Measurements from ENCODE around the gene CNFN.
"Not testable (repeated sequence)": the region's sequence is repeated elsewhere in the genome, so short reads cannot be mapped to it uniquely, and the experiment has no call there.

The CNFN gene

DNA sequence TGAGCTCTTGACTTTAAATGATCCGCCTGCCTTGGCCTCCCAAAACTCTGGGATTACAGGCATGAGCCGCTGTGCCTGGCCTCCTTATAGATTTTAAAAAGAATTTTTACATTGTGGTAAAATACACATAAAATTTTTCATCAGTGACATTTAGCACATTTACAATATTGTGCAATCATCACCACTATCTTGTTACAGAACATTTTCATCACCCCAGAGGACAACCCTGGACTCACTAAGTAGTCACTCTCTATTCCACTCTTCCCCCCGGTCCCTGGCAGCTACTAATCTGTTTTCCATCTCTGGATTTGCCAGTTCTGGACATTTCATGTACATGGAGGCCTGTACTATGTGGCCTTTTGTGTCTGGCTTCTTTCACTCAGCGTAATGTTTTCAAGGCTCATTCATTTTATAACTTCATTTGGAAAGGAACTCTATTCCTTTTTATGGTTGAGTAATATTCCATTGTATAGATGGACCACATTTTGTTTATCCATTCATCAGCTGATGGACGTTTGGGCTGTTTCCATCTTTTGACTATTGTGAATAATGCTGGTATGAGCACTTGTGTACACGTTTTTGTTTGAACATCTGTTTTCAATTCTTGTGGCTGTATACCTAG lies 44.8 kb downstream of the CNFN start:
- DNase-seq, result no peak

DNA sequence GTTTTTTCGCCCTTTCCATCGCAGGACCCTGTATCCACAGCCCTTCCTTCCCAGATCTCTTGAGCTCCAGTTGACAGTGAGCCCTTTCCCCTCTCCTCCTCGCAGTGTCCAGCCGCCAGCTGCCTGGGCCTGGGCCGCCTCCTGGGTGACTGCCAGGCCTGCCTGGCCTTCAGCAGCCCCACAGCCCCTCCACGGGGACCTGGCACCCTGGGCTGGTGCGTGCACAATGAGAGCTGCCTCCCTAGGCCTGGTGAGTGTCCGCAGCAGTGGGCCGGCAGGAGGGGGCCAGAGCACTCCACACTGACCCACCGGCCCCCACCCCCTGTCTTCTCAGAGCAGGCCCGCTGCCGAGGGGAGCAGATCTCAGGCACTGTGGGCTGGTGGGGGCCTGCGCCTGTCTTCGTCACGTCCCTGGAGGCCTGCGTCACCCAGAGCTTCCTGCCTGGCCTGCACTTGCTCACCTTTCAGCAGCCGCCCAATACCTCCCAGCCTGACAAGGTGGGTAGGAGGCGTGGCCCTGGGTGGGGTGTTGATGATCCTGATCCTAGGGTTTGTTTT lies 45.7 kb downstream of the CNFN start:
- DNase-seq, result no peak

DNA sequence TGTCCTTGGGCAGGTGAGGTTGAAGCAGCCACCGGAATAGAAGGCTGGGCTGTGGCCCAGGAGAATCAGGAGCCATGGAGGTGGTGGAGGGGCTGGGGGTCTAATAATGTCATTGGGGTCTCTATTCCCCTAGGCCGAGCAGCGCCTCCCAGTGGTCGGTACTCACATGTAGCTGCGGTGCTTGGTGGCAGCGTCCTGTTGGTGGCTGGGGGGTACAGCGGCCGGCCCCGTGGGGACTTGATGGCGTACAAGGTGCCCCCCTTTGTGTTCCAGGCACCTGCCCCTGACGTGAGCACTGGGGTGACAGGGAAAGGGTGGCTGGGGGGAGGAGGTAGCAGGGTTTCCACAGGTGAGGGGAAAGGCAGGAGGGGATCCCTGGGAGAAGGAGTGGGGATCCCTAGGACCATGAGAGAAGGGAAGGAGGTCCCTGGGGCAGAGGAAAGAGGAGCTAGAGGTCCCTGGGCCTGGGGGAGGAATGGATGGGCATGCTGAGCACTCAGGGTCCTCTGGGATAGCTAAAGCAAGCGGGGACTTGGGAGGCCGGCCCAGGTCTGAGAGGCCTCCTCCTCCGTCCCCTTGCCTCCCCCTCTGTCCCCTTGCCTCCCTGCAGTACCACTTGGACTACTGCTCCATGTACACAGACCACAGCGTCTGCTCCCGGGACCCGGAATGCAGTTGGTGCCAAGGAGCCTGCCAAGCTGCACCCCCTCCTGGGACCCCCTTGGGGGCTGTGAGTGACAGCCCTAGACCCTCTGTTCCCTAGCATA lies 46.6 kb downstream of the CNFN start:
- DNase-seq, result no peak

DNA sequence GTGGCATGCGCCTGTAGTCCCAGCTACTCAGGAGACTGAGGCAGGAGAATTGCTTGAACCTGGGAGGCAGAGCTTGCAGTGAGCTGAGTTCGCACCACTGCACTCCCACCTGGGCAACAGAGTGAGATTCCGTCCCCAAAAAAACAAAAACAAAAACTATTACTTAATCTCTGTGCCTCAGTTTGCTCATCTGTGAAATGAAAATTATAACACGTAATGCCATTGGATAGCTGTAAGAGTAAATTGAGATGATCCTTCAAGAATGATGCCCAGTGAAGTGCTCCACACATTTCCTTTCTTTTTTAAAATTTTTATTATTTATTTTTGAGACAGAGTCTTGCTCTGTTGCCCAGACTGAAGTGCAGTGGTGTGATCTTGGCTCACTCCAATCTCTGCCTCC lies 50.2 kb downstream of the CNFN start:
- DNase-seq, result not testable (repeated sequence)

DNA sequence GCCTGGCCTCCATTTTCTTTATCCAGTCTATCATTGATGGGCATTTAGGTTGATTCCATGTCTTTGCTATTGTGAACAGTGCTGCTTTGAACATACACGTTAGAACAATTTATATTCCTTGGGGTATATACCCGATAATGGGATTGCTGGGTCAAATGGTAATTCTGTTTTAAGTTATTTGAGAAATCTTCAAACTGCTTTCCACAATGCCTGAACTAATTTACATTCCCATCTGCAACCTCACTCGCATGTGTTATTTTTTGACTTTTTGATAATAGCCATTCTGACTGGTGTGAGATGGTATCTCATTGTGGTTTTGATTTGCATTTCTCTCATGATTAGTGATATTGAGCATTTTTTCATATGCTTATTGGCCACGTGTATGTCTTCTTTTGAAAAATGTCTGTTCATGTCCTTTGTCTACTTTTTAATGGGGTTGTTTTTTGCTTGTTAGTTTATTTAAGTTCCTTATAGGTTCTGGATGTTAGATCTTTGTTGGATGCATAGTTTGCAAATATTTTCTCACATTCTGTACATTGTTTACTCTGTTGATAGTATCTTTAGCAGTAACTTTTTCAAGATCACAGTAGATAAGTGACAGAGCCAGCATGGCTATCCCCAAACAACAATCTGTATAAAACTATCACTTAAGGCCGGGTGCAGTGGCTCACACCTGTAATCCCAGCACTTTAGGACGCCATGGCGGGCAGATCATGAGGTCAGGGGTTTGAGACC lies 50.8 kb downstream of the CNFN start:
- not testable (repeated sequence) for DNase-seq
